CD1c-positive myeloid dendritic cell (primary cell): ENCODE data around the gene SLC34A2.
"Not testable (repeated sequence)": the region's sequence is repeated elsewhere in the genome, so short reads cannot be mapped to it uniquely, and the experiment has no call there.

Experiments used
- DNase-seq: peaks from one replicate; pipeline ENCODE4 v3.0.0-alpha.2; 2016; ENCODE audit errors: extremely low spot score

The SLC34A2 gene

GRCh38 chr4:25654971-25655963 lies at the start of gene SLC34A2:
TSS of gene SLC34A2 (plus strand) at chr4:25655851. CDS start at chr4:25662501, 6,650 bp downstream.
- DNase-seq: no peak

- DNase-seq: no peak
Observed at GRCh38 chr4:25608644-25609043, 47.0 kb upstream of the SLC34A2 start.

- no peak for DNase-seq
Observed at GRCh38 chr4:25609976-25610375, 45.7 kb upstream of the SLC34A2 start.

GRCh38 chr4:25613613-25614012 lies 42.0 kb upstream of the SLC34A2 start:
- not testable (repeated sequence) for DNase-seq

- no peak for DNase-seq
Observed at GRCh38 chr4:25614807-25615206, 40.8 kb upstream of the SLC34A2 start.

- no peak for DNase-seq
Observed at GRCh38 chr4:25621027-25621930, 34.4 kb upstream of the SLC34A2 start.

- DNase-seq: no peak
Observed at GRCh38 chr4:25624616-25625015, 31.0 kb upstream of the SLC34A2 start.

- no peak for DNase-seq
Observed at GRCh38 chr4:25628451-25628850, 27.2 kb upstream of the SLC34A2 start.

GRCh38 chr4:25632135-25632534 lies 23.5 kb upstream of the SLC34A2 start:
- no peak for DNase-seq

GRCh38 chr4:25633541-25633940 lies 22.1 kb upstream of the SLC34A2 start:
- no peak for DNase-seq

GRCh38 chr4:25635501-25635900 lies 20.1 kb upstream of the SLC34A2 start:
- DNase-seq: no peak

- no peak for DNase-seq
Observed at GRCh38 chr4:25637581-25638220, 17.9 kb upstream of the SLC34A2 start.

GRCh38 chr4:25638221-25638601 lies 17.4 kb upstream of the SLC34A2 start:
- no peak for DNase-seq

- DNase-seq: no peak
Observed at GRCh38 chr4:25638806-25639205, 16.8 kb upstream of the SLC34A2 start.

GRCh38 chr4:25650311-25650710 lies 5.3 kb upstream of the SLC34A2 start:
- DNase-seq: no peak

- no peak for DNase-seq
Observed at GRCh38 chr4:25651682-25652081, 4.0 kb upstream of the SLC34A2 start.

- no peak for DNase-seq
Observed at GRCh38 chr4:25654031-25654970, 1.4 kb upstream of the SLC34A2 start.

- DNase-seq: no peak
Observed at GRCh38 chr4:25656031-25656430, 380 bp downstream of the SLC34A2 start.

GRCh38 chr4:25658357-25658771 lies 2.7 kb downstream of the SLC34A2 start:
- no peak for DNase-seq

- DNase-seq: no peak
Observed at GRCh38 chr4:25658777-25659176, 3.1 kb downstream of the SLC34A2 start.

- not testable (repeated sequence) for DNase-seq
Observed at GRCh38 chr4:25661441-25661840, 5.8 kb downstream of the SLC34A2 start.
